PC-9 (cell line): ENCODE results near the gene MYMX. TPM values are rescaled to one million over a fixed set of nuclear protein-coding genes. Genes with fewer than 3 reads are reported as not detected.

Source experiments
- BruUV-seq: library from RNA; stranded (reverse); fragments of 400-500 nt; replicated peaks from 2 replicates; lab custom pipeline; 2021; lab: Mats Ljungman, UMichigan
- CTCF ChIA-PET: fragments of 300-600 bp; sonication (Branson Sonifier 250); formaldehyde crosslinking; loops from one replicate; lab custom pipeline; 2022; ENCODE audit warnings: antibody characterized with exemption; lab: Charles Lee
- POLR2A ChIA-PET: fragments of 300-600 bp; sonication (Branson Sonifier 250); formaldehyde crosslinking; loops from one replicate; lab custom pipeline; 2022; ENCODE audit warnings: antibody characterized with exemption; ENCODE audit not compliant: unreplicated experiment; lab: Charles Lee
- DNase-seq, 2 experiments: peaks; one replicate each; pipeline versions ENCODE4 v3.0.0 to v3.0.0-alpha.2; 2015 to 2022; ENCODE audit warnings: mixed read lengths in 1 of 2
- H2AFZ ChIP-seq: fragments of 200-600 bp; sonication (generic); 2 replicates; pipeline ENCODE4 v1.8.1; 2017; ENCODE audit warnings: antibody characterized with exemption
- H3F3A ChIP-seq: fragments of 200-600 bp; sonication (generic); 2 replicates; pipeline ENCODE4 v1.8.1; 2017; ENCODE audit warnings: antibody characterized with exemption, mild to moderate bottlenecking, low read depth; ENCODE audit not compliant: insufficient read depth
- H3K27ac ChIP-seq: fragments of 200-600 bp; sonication (generic); 2 replicates; pipeline ENCODE4 v1.6.1; 2016; ENCODE audit warnings: mixed run types
- H3K27me3 ChIP-seq: fragments of 200-600 bp; sonication (generic); 2 replicates; pipeline ENCODE4 v1.6.1; 2016; ENCODE audit warnings: low read depth, mixed run types; ENCODE audit not compliant: insufficient read depth
- H3K36me3 ChIP-seq: fragments of 200-600 bp; sonication (generic); 2 replicates; pipeline ENCODE4 v1.6.1; 2016; ENCODE audit warnings: low read depth, mixed run types
- H3K4me1 ChIP-seq: fragments of 200-600 bp; sonication (generic); replicated peaks from 2 replicates; pipeline ENCODE4 v1.6.1; 2016; ENCODE audit warnings: mixed run types; ENCODE audit not compliant: insufficient read depth
- H3K4me2 ChIP-seq: fragments of 200-600 bp; sonication (generic); 2 replicates; pipeline ENCODE4 v1.6.1; 2017; ENCODE audit warnings: mixed run types
- H3K4me3 ChIP-seq: fragments of 200-600 bp; sonication (generic); 2 replicates; pipeline ENCODE4 v1.6.1; 2016; ENCODE audit warnings: mixed run types
- H3K79me2 ChIP-seq: fragments of 200-600 bp; sonication (generic); 2 replicates; pipeline ENCODE4 v1.6.1; 2017; ENCODE audit warnings: low read depth, mixed run types
- H3K9me2 ChIP-seq: fragments of 200-600 bp; sonication (generic); 2 replicates; pipeline ENCODE4 v1.8.1; 2017; ENCODE audit warnings: mild to moderate bottlenecking; ENCODE audit not compliant: insufficient read depth
- H3K9me3 ChIP-seq: fragments of 200-600 bp; sonication (generic); 2 replicates; pipeline ENCODE4 v1.8.1; 2016; ENCODE audit warnings: low read depth; ENCODE audit not compliant: insufficient read depth
- H4K20me1 ChIP-seq: fragments of 200-600 bp; sonication (generic); 2 replicates; pipeline ENCODE4 v1.8.1; 2017; ENCODE audit not compliant: insufficient read depth
- EZH2 ChIP-seq: fragments of 200-600 bp; sonication (generic); IDR thresholded peaks from 2 replicates; pipeline ENCODE4 v1.8.0; 2017; ENCODE audit warnings: antibody characterized with exemption, low read depth
- intact Hi-C: fragments of 100-400 bp; cut with micrococcal nuclease; formaldehyde crosslinking; loops from one replicate; pipeline ENCODE4 v1.10.0; 2022; ENCODE audit not compliant: unreplicated experiment
- total RNA-seq: library from RNA; stranded (reverse); gene quantifications from 2 replicates; pipeline ENCODE4 v1.2.3, GENCODE V29; 2021
- TF ChIP-seq, protein P1 (sequence below): fragments of 200-600 bp; sonication (generic); conservative IDR thresholded peaks from 2 replicates; pipeline ENCODE4 v1.6.1; 2017; ENCODE audit warnings: mixed run types, antibody characterized with exemption, mild to moderate bottlenecking, moderate library complexity

MYMX gene
- total RNA-seq, 1 experiment from 2014 or later: not detected

DNA sequence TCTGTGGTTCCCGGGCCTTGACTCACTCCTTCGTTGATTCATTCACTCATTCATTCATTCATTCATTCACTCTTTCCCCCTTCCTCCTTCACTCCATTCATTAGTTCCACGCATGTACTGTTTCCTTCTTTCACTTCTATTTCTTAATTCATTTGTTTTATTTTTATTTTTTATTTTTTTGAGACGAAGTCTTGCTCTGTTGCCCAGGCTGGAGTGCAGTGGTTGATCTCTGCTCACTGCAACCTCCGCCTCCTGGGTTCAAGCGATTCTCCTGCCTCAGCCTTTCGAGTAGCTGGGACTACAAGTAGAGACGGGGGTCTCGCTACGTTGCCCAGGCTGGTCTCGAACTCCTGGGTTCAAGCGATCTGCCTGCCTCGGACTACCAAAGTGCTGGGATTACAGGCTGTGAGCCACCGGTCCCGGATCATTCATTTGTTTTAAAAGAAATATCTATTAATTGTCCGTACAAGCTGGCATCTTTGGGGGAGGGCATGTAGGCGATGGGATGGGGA lies 49.1 kb downstream of the MYMX start:
- TF ChIP-seq, protein P1, sequence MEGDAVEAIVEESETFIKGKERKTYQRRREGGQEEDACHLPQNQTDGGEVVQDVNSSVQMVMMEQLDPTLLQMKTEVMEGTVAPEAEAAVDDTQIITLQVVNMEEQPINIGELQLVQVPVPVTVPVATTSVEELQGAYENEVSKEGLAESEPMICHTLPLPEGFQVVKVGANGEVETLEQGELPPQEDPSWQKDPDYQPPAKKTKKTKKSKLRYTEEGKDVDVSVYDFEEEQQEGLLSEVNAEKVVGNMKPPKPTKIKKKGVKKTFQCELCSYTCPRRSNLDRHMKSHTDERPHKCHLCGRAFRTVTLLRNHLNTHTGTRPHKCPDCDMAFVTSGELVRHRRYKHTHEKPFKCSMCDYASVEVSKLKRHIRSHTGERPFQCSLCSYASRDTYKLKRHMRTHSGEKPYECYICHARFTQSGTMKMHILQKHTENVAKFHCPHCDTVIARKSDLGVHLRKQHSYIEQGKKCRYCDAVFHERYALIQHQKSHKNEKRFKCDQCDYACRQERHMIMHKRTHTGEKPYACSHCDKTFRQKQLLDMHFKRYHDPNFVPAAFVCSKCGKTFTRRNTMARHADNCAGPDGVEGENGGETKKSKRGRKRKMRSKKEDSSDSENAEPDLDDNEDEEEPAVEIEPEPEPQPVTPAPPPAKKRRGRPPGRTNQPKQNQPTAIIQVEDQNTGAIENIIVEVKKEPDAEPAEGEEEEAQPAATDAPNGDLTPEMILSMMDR: no peak
- TF ChIP-seq EZH2: no peak
- no peaks in the 10 kb centered on the region for H3K9me3 ChIP-seq
- no peak for DNase-seq
- H3K79me2 ChIP-seq: peaks cover 26% of the 10 kb centered on the region
- ChIA-PET CTCF (no interaction called here), POLR2A (no interaction called here)
- H3K4me1 ChIP-seq: peaks cover 21% of the 10 kb centered on the region
- BruUV-seq: no TSS peak
- H3K27me3 ChIP-seq: no peaks in the 10 kb centered on the region; the same call in 1 of the 2 replicates
- H4K20me1 ChIP-seq: no peaks in the 10 kb centered on the region; the same call in 1 of the 2 replicates
- H3F3A ChIP-seq: peaks cover 18% of the 10 kb centered on the region; the same call in 1 of the 2 replicates
- peak overlapping the region; percentile 89; the same call in 1 of the 2 replicates for H3K4me3 ChIP-seq
- no peaks in the 10 kb centered on the region for H3K36me3 ChIP-seq
- H3K27ac ChIP-seq: no peak overlapping the region
- H2AFZ ChIP-seq: peak overlapping the region; percentile 91
- intact Hi-C loops: loop anchor here (1.0 to 5.0 kb wide), 3 partner anchors 122 to 192 kb away; partner anchors contain the start of gene CDC5L
- peak overlapping the region; percentile 100 for H3K4me2 ChIP-seq
- no peaks in the 10 kb centered on the region for H3K9me2 ChIP-seq

DNA sequence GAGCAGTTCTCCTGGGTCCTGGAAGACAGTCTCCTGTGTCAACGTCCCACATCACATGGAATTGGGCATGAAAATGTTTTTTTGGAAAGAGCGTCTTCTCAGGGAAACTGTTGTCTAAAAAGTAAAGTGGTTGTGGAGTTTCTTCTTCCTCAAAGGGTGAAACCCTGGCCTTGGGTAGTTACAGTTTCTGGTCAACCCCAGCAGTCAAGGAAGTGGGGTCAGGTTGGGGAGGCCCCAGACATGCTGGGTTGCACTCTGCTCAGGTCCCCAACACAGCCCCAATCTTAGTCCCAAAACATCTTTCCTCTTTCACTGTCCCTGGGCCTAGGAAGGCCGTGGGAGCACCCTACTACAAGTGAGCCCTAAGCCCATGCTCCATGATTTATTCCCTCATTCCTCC lies 49.6 kb downstream of the MYMX start:
- TF ChIP-seq, protein P1: no peak
- TF ChIP-seq EZH2: no peak
- Histone ChIP-seq H3K79me2 (peaks cover 26% of the 10 kb centered on the region), H3K9me2 (no peaks in the 10 kb centered on the region), H3K4me1 (peaks cover 21% of the 10 kb centered on the region), H3K36me3 (no peaks in the 10 kb centered on the region), H3K27ac (no peak overlapping the region), H3K9me3 (no peaks in the 10 kb centered on the region), H3K4me2 (no peak overlapping the region), H3K27me3 (no peaks in the 10 kb centered on the region; the same call in 1 of the 2 replicates), H3K4me3 (no peak overlapping the region), H3F3A (peaks cover 18% of the 10 kb centered on the region; the same call in 1 of the 2 replicates), H2AFZ (no peak overlapping the region), H4K20me1 (no peaks in the 10 kb centered on the region; the same call in 1 of the 2 replicates)
- ChIA-PET POLR2A (no interaction called here), CTCF (interaction anchor here (0.5 to 0.7 kb wide), 2 partner anchors 203 to 1652 kb away, joined by 3 to 6 read pairs; no protein-coding TSS in a partner anchor)
- no TSS peak for BruUV-seq
- no peak for DNase-seq
- intact Hi-C loops: loop anchor here (5.0 kb wide), 2 partner anchors 121 to 191 kb away; partner anchors contain the start of gene CDC5L

DNA sequence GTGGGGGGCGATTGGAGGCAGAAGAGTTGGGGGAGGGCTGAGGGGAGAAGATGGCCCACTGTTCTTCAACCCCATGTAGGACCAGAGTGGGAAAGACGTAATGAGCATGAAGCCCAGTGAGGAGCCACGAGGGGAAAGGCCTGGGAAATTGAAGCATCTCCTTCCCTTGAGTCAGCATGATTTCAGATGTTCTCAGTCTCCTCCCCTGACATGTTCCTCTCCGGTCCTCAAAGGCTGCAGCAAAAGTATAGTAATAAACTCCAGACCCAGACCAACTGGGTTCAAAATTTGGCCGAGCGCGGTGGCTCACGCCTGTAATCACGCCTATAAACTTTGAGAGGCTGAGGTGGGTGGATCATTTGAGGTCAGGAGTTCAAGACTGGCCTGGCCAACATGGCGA lies 50.5 kb downstream of the MYMX start:
- Histone ChIP-seq H3K27ac (no peak overlapping the region), H2AFZ (no peak overlapping the region), H3K27me3 (no peaks in the 10 kb centered on the region; the same call in 1 of the 2 replicates), H3K9me3 (no peaks in the 10 kb centered on the region), H3K9me2 (no peaks in the 10 kb centered on the region), H4K20me1 (no peaks in the 10 kb centered on the region; the same call in 1 of the 2 replicates), H3K4me3 (no peak overlapping the region), H3K4me2 (no peak overlapping the region), H3K4me1 (peaks cover 21% of the 10 kb centered on the region), H3K36me3 (no peaks in the 10 kb centered on the region), H3F3A (peaks cover 18% of the 10 kb centered on the region; the same call in 1 of the 2 replicates), H3K79me2 (peaks cover 22% of the 10 kb centered on the region)
- ChIA-PET CTCF (interaction anchor here (0.7 to 1.6 kb wide), 2 partner anchors 171 to 1651 kb away, joined by 3 read pairs; no protein-coding TSS in a partner anchor), POLR2A (no interaction called here)
- no peak for TF ChIP-seq EZH2
- TF ChIP-seq, protein P1: no peak
- DNase-seq: no peak
- BruUV-seq: no TSS peak
- intact Hi-C loops: loop anchor here (5.0 kb wide), 2 partner anchors 120 to 190 kb away; partner anchors contain the start of gene CDC5L

Other genes with a start within 250 kb of the MYMX start
- 96.3 and 97.9 TPM in 2 replicates for gene MRPL14, start 89.5 kb upstream of the MYMX start, total RNA-seq
- 36.1 and 38.5 TPM in 2 replicates for gene TMEM63B, start 89.4 kb upstream of the MYMX start, total RNA-seq
- gene CAPN11, start 58.1 kb upstream of the MYMX start, total RNA-seq: not detected in 2 replicates
- 45.3 and 46.9 TPM in 2 replicates for gene SLC29A1, start 6.7 kb downstream of the MYMX start, total RNA-seq
- gene HSP90AB1, start 30.2 kb downstream of the MYMX start, total RNA-seq: 895 and 1,136 TPM in 2 replicates
- 57.6 and 59.7 TPM in 2 replicates for gene SLC35B2, start 40.6 kb downstream of the MYMX start, total RNA-seq
- 7.6 and 10.2 TPM in 2 replicates for gene NFKBIE, start 48.6 kb downstream of the MYMX start, total RNA-seq
- not detected in 2 replicates for gene TMEM151B, start 53.5 kb downstream of the MYMX start, total RNA-seq
- 11.6 and 12.5 TPM in 2 replicates for gene AARS2, start 96.4 kb downstream of the MYMX start, total RNA-seq
- gene SPATS1, start 125.7 kb downstream of the MYMX start, total RNA-seq: not detected in 2 replicates
- 17.8 and 24.0 TPM in 2 replicates for gene CDC5L, start 170.8 kb downstream of the MYMX start, total RNA-seq